GM19193 (cell line): ENCODE data around the gene GOLGB1.

Experiments used
- POLR2A ChIP-seq: IDR thresholded peaks from 4 replicates; pipeline ENCODE4 v1.6.1; 2011; ENCODE audit not compliant: insufficient read depth, insufficient read length; ENCODE audit errors: extremely low read depth

GOLGB1 gene

GRCh38 chr3:121750087-121750415 lies 510 bp upstream of the GOLGB1 start:
- TF ChIP-seq POLR2A: no peak

DNA sequence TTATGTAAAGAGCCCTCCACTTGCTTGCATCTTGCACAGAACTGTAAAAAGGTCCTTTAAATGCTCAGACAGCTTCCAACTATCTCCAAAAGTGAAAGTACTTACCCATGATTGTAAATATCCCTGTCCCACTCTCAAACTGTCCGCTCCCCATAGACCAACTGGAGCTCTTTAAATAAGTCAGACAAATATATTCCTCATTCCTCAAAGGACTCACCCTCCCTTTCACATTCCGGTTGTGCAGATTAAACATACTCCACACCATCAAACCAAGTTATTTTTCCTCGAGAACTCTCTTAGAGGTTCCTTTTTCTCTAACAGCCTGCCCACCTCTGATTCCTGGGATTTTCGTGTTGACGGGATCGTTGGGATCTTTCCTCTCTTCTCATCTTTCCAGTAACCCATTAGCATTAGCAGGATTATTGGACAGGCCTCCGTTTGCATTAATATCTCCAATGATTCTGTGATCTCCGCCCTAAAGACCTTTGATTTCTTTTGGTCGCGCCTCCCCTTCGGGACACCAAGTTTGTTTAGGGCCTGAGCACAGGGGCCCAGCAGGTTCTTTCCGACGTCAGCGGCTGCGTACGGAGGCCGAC lies 763 bp downstream of the GOLGB1 start:
- no peak for TF ChIP-seq POLR2A

- TF ChIP-seq POLR2A: no peak
Measured at GRCh38 chr3:121747976-121748375, 1.6 kb downstream of the GOLGB1 start.

- no peak for TF ChIP-seq POLR2A
Measured at GRCh38 chr3:121740896-121741295, 8.6 kb downstream of the GOLGB1 start.

DNA sequence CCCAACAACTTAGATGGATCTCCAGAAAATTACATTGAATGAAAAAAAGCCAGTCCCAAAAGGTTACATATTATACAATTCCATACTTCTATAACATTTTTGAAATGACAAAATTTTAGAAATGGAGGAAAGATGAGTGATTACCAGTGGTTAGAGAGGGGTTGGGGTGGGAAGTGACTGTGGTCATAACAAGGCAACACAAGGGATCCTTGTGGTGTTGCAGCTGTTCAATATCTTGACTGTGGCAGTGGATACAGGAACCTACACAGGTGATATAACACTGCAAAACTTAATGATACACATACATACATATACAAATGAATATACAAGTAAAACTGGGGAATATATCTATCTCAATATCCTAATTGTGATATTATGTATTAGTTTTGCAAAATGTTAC lies 9.6 kb downstream of the GOLGB1 start:
- no peak for TF ChIP-seq POLR2A

- TF ChIP-seq POLR2A: no peak
Measured at GRCh38 chr3:121737644-121738043, 11.9 kb downstream of the GOLGB1 start.

DNA sequence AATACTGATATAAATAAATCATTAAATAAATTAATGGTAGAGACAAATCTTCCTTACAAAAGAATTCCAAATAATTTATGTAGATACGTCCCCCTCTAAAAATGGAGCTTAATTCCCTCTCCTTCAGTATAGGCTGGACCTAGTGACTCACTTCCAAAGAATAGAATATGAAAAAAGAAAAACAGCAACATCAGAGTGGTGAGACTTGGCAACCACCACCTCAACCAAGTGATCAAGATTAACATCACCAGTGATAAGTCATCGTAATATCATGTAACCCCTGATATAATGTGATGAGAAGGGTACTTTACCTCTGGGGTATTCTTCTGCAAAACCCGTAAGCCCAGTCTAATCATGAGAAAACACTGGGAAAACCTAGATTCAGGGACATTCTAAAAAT lies 13.4 kb downstream of the GOLGB1 start:
- no peak for TF ChIP-seq POLR2A

DNA sequence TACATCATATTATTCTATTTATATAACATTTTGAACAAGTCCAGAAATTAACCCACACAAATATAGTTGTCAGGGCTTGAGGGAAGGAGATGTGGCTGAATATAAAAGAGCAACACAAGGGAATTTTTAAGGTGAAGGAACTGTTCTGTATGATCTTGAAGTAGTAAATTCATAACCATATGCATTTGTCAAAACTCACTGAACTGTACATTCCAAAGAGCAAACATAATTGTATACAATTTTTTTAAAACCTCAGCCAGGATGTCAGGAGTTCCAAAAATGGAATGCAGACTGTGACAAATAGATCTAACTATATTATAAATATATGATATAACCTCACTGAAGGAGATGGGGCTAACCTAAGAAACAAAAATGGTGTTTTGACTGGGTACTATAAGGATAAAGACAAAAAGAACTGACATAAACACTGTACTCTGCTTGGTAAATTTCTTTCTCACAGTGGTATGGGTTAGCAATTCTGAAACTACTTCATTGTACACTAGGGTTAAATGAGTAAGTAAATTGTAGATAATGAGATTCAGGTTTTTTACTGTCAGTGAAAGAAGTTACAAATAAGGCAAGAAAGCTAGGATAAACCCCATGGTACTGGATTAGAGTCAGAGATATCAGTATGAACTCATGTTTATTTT lies 14.4 kb downstream of the GOLGB1 start:
- no peak for TF ChIP-seq POLR2A

DNA sequence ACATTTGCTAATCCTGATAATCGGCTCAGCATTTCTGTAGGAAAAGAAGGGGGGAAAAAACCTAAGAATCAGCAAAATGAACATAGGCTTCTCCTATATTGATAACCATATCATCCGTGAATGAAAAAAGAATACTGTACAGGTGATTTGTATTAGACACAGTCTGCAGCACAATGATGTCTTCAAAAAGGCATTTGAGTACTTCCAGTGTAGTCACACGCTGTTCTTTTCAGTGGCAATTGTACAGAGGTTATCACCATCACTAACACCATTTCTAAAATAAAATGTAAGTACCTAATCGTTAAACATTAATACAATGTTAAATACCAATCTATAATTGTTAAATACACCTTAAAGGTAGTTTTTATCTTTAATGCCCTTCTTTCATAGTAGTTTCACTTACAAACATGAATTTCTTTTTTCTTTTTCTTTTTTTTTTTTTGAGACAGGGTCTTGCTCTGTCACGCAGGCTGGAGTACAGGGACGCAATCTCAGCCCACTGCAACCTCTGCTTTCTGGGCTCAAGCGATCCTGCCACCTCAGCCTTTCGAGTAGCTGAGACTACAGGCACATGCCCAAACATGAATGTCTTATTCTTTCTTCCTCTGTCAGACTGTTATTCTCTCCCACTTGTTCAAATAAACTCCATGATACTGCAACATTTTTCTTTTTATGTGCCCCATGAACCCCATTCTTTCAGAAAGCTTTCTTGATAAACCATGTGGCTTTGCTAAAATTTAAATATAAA lies 18.4 kb downstream of the GOLGB1 start:
- no peak for TF ChIP-seq POLR2A

DNA sequence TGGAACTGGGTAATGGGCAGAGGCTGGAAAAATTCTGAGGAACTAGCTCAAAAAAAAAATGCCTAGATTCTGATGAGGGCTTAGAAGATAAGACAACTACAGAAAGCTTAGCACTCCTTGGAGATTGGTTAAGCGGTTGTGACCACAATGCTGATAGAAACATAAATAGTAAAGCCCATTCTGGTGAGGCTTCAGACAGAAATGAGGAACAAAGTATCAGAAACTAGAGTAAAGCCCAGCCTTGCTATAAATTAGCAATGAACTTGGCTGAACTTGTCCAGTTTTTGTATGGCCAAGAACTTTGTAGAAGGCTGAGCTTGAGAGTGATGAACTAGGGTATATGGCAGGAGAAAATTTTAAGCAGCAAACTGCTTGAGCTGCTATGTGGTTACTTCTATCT lies 25.4 kb downstream of the GOLGB1 start:
- TF ChIP-seq POLR2A: no peak

DNA sequence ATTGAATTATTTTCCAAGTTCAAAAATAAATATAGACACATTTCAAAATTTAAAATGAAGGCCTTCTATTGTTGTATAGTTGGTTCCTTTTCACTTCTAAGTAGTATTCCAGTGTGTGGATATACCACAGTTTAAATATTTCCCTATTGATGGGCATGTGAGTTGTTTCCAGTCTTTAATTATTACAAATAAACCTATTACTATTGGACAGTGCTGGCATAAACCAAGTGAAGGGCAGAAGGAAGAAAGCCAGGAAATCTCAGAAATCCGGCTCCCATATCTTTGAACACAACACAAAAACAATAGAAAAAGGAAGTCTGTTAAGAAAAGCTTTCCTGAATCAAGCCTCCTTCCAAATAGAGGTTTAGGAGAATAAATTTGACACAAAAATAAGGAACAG lies 26.1 kb downstream of the GOLGB1 start:
- no peak for TF ChIP-seq POLR2A

DNA sequence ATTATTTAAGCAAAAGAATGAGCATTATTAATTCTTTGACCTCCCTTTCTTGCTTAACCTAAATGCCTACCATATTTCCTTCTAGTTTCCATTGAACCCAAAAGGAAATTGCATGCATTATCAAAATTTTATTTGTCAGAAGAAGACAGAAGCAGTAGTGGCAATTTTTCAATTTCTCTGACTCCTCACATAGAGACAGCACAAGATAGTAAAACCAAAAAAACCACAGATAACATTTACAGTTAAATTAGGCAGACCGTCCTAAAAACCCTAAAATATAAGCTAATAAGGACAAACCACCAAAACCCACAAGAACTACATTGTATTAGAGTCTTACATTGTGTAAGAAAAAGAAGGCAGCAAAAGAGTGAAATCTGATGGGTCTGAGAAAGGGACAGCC lies 27.1 kb downstream of the GOLGB1 start:
- no peak for TF ChIP-seq POLR2A

DNA sequence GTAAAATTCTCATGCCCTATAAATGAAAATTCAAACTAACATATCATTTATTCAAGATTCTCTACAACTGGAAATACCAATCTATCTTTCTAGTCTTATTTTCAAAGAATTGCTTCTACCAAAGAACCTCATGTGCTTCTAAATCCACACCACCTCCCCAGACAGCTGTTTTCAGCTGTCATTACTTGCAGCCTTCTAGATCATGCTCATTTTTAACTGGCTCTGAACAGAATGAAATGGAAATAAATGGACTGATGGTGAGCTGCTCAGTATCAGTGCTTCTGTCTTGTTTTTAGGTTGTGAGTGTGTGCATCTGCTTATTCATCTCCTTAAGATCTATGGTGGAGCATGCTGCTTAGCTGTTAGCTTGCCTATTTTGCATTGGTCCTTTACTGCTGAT lies 29.4 kb downstream of the GOLGB1 start:
- TF ChIP-seq POLR2A: no peak

GRCh38 chr3:121719423-121719822 lies 30.1 kb downstream of the GOLGB1 start:
- TF ChIP-seq POLR2A: no peak

DNA sequence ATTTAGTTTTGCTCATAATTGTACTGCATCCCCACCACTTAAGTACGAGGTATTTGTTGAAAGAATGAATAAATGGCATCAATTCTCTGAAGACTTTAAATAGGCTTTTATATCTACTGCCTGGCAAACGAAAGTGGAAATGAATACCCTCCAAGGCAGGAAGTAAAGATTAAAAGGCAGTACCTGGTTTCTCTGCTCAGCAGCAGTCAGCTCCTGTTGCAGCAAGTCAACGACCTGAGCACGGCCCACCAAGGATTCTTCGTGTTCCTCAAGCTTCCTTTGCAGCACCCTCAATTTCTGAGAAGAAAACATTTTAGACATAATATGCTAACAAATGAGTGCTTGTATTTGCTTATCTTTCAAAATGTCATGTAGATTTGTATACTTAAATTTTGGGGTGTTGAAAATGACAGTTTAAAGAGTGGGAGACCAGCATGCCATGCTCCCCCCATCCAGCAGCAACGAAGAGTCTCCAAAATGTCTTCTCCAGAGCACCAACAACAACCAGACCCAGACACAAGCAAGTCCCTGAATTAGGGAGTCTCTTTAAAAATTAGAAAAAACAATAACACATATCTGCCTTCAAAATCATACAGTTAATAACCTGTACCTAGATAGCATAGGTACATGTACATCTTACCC lies 31.2 kb downstream of the GOLGB1 start:
- TF ChIP-seq POLR2A: no peak

DNA sequence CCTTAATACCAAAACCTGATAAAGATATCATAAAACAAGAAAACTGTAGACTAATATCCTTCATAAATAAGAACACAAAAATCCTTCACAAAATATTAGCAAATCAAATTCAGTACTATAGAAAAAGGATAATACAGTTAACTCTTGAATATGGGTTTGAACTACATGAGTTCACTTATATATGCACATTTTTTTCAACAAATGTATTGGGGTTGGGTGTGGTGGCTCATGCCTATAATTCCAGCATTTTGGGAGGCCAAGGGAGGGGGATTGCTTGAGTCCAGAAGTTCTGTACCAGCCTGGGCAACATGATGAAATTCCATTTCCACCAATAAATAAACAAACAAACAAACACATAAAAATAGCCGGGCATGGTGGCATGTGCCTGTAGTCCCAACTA lies 39.2 kb downstream of the GOLGB1 start:
- TF ChIP-seq POLR2A: no peak
